ENCODE data around the gene LRRC51.
A peak's percentile ranks its signal among the peaks of the same experiment; 100 is the strongest.

Gene LRRC51

GRCh38 chr11:72070491-72070890 is 10.2 kb upstream of the LRRC51 start:
- no peak for DNase-seq (ENCODE audit: low read depth)

- no peak for DNase-seq (ENCODE audit: low read depth)
Measured at GRCh38 chr11:72072348-72072747, 8.3 kb upstream of the LRRC51 start.

GRCh38 chr11:72075109-72075508 is 5.5 kb upstream of the LRRC51 start:
- DNase-seq (ENCODE audit: low read depth): no peak

GRCh38 chr11:72075756-72076155 is 4.9 kb upstream of the LRRC51 start:
- DNase-seq (ENCODE audit: low read depth): no peak

GRCh38 chr11:72078477-72078876 is 2.2 kb upstream of the LRRC51 start:
- no peak for DNase-seq (ENCODE audit: low read depth)

GRCh38 chr11:72079819-72080325 is 778 bp upstream of the LRRC51 start:
- peak; percentile 29 for DNase-seq (ENCODE audit: low read depth)

- no peak for DNase-seq (ENCODE audit: low read depth)
Measured at GRCh38 chr11:72081184-72081644, 564 bp downstream of the LRRC51 start.

- no peak for DNase-seq (ENCODE audit: low read depth)
Measured at GRCh38 chr11:72081821-72082453, 1.3 kb downstream of the LRRC51 start.

GRCh38 chr11:72083414-72083813 is 2.8 kb downstream of the LRRC51 start:
- DNase-seq (ENCODE audit: low read depth): no peak

GRCh38 chr11:72084076-72084475 is 3.4 kb downstream of the LRRC51 start:
- DNase-seq (ENCODE audit: low read depth): no peak

- no peak for DNase-seq (ENCODE audit: low read depth)
Measured at GRCh38 chr11:72084965-72085364, 4.3 kb downstream of the LRRC51 start.

- no peak for DNase-seq (ENCODE audit: low read depth)
Measured at GRCh38 chr11:72085621-72086351, 5.1 kb downstream of the LRRC51 start.

GRCh38 chr11:72088076-72088808 is 7.6 kb downstream of the LRRC51 start:
- no peak for DNase-seq (ENCODE audit: low read depth)

- DNase-seq (ENCODE audit: low read depth): peak; percentile 27
Measured at GRCh38 chr11:72091292-72091691, 10.6 kb downstream of the LRRC51 start.

GRCh38 chr11:72098741-72099140 is 18.1 kb downstream of the LRRC51 start:
- no peak for DNase-seq (ENCODE audit: low read depth)

- DNase-seq (ENCODE audit: low read depth): no peak
Measured at GRCh38 chr11:72100009-72100408, 19.4 kb downstream of the LRRC51 start.

GRCh38 chr11:72100462-72100861 is 19.8 kb downstream of the LRRC51 start:
- DNase-seq (ENCODE audit: low read depth): no peak

- DNase-seq (ENCODE audit: low read depth): no peak
Measured at GRCh38 chr11:72102162-72102561, 21.5 kb downstream of the LRRC51 start.

GRCh38 chr11:72102631-72102945 is 21.9 kb downstream of the LRRC51 start:
- no peak for DNase-seq (ENCODE audit: low read depth)

GRCh38 chr11:72102946-72103753 is 22.5 kb downstream of the LRRC51 start, which contains the start of gene LAMTOR1:
Gene LAMTOR1, minus strand, starts transcription at chr11:72103297. Its CDS starts 73 bp downstream, at chr11:72103224.
- peak; percentile 94 for DNase-seq (ENCODE audit: low read depth)

GRCh38 chr11:72103754-72104167 is 23.1 kb downstream of the LRRC51 start:
- no peak for DNase-seq (ENCODE audit: low read depth)

- no peak for DNase-seq (ENCODE audit: low read depth)
Measured at GRCh38 chr11:72105888-72106287, 25.2 kb downstream of the LRRC51 start, which contains the start of gene TOMT. Gene TOMT, plus strand, starts transcription at chr11:72105924. Its CDS starts 28 bp downstream, at chr11:72105952.
